Measurements from ENCODE around the gene VPS9D1. TPM values are rescaled to one million over a fixed set of nuclear protein-coding genes. Genes with fewer than 3 reads are reported as not detected.

VPS9D1 gene
- total RNA-seq, 1 donor from 2014 or later, result 11.3 TPM

- no peaks in the 10 kb centered on the region for H3K27me3 Mint-ChIP-seq (ENCODE audit: low read depth, unreplicated experiment)
- Histone ChIP-seq H3K27ac (ENCODE audit: low read depth, low read length) (no peak overlapping the region), H3K9ac (ENCODE audit: low read length) (no peak overlapping the region), H3K79me2 (ENCODE audit: insufficient read depth, low read length) (peaks cover 25% of the 10 kb centered on the region), H2AFZ (ENCODE audit: low read depth, low read length) (no peak overlapping the region), H3K27me3 (ENCODE audit: insufficient read depth, low read length) (no peaks in the 10 kb centered on the region), H3K9me3 (ENCODE audit: insufficient read depth, low read depth, low read length) (peaks cover 3% of the 10 kb centered on the region), H3K36me3 (ENCODE audit: insufficient read depth, low read length) (peaks cover 8% of the 10 kb centered on the region), H3K4me2 (ENCODE audit: low read length) (no peak overlapping the region), H3K4me1 (ENCODE audit: insufficient read depth, low read length) (peaks cover 10% of the 10 kb centered on the region), H3K4me3 (ENCODE audit: insufficient read depth, low read depth, low read length) (no peak overlapping the region), H4K20me1 (ENCODE audit: insufficient read depth, low read length) (peaks cover 14% of the 10 kb centered on the region)
- peaks cover 4% of the 10 kb centered on the region for H3K4me1 Mint-ChIP-seq (ENCODE audit: low read depth, unreplicated experiment)
- peaks cover 15% of the 10 kb centered on the region for H3K9me3 Mint-ChIP-seq (ENCODE audit: unreplicated experiment)
- FAIRE-seq (no peak), DNase-seq (ENCODE audit: low read depth) (no peak)
- peaks cover 20% of the 10 kb centered on the region for H3K36me3 Mint-ChIP-seq (ENCODE audit: low read depth, unreplicated experiment)
- H3K27ac Mint-ChIP-seq (ENCODE audit: unreplicated experiment), result peak overlapping the region; percentile 41
- no peak for TF ChIP-seq EZH2 (IDR thresholded peaks at IDR 0.05; ENCODE audit: insufficient read depth, low read length)
- TF ChIP-seq CTCF (IDR thresholded peaks at IDR 0.05; ENCODE audit: insufficient read depth, low read depth, low read length), result no peak
- peak overlapping the region; percentile 64 for H3K4me3 Mint-ChIP-seq (ENCODE audit: unreplicated experiment)
Observed at GRCh38 chr16:89688395-89688794, 32.3 kb downstream of the VPS9D1 start.

GRCh38 chr16:89687092-89687940, 33.4 kb downstream of the VPS9D1 start:
- peak overlapping the region; percentile 81 for H3K27ac ChIP-seq (ENCODE audit: low read depth, low read length)
- H3K4me1 Mint-ChIP-seq (ENCODE audit: low read depth, unreplicated experiment), result peaks cover 4% of the 10 kb centered on the region
- TF ChIP-seq EZH2 (IDR thresholded peaks at IDR 0.05; ENCODE audit: insufficient read depth, low read length), result no peak
- TF ChIP-seq CTCF (IDR thresholded peaks at IDR 0.05; ENCODE audit: insufficient read depth, low read depth, low read length), result no peak
- H3K79me2 ChIP-seq (ENCODE audit: insufficient read depth, low read length), result peaks cover 25% of the 10 kb centered on the region
- peak overlapping the region; percentile 78 for H3K4me3 ChIP-seq (ENCODE audit: insufficient read depth, low read depth, low read length)
- peaks cover 15% of the 10 kb centered on the region for H3K9me3 Mint-ChIP-seq (ENCODE audit: unreplicated experiment)
- peaks cover 5% of the 10 kb centered on the region for H3K36me3 ChIP-seq (ENCODE audit: insufficient read depth, low read length)
- peak overlapping the region; percentile 94 for H3K4me3 Mint-ChIP-seq (ENCODE audit: unreplicated experiment)
- peak overlapping the region; percentile 85 for H2AFZ ChIP-seq (ENCODE audit: low read depth, low read length)
- H3K9ac ChIP-seq (ENCODE audit: low read length), result peak overlapping the region; percentile 87
- H3K27me3 ChIP-seq (ENCODE audit: insufficient read depth, low read length), result no peaks in the 10 kb centered on the region
- H3K36me3 Mint-ChIP-seq (ENCODE audit: low read depth, unreplicated experiment), result peaks cover 20% of the 10 kb centered on the region
- no peaks in the 10 kb centered on the region for H3K27me3 Mint-ChIP-seq (ENCODE audit: low read depth, unreplicated experiment)
- H3K4me2 ChIP-seq (ENCODE audit: low read length), result peak overlapping the region; percentile 99
- peaks cover 14% of the 10 kb centered on the region for H4K20me1 ChIP-seq (ENCODE audit: insufficient read depth, low read length)
- peaks cover 3% of the 10 kb centered on the region for H3K9me3 ChIP-seq (ENCODE audit: insufficient read depth, low read depth, low read length)
- FAIRE-seq (no peak), DNase-seq (ENCODE audit: low read depth) (peak; percentile 52)
- peaks cover 10% of the 10 kb centered on the region for H3K4me1 ChIP-seq (ENCODE audit: insufficient read depth, low read length)
- peak overlapping the region; percentile 85 for H3K27ac Mint-ChIP-seq (ENCODE audit: unreplicated experiment)

Measured in astrocyte (in vitro differentiated cells and primary cell).